H1 (cell line): ENCODE data around the gene CARD11. TPM values are rescaled to one million over a fixed set of nuclear protein-coding genes. Genes with fewer than 3 reads are reported as not detected.

ENCODE experiments used
- CTCF ChIA-PET: fragments of 300-600 bp; sonication (Branson Sonifier 250); formaldehyde crosslinking; loops from one replicate; lab custom pipeline; 2021; ENCODE audit not compliant: partially characterized antibody; lab: Charles Lee
- POLR2A ChIA-PET: fragments of 300-600 bp; sonication (Branson Sonifier 250); formaldehyde crosslinking; loops from one replicate; lab custom pipeline; 2021; ENCODE audit warnings: inconsistent platforms; ENCODE audit not compliant: partially characterized antibody; lab: Charles Lee
- DNase-seq, 2 experiments: peaks; one replicate each; pipeline versions ENCODE4 v3.0.0 to v3.0.0-alpha.2; 2010 to 2022; ENCODE audit warnings: low spot score in 2 of 2, low read depth in 1 of 2, mixed read lengths in 1 of 2
- FAIRE-seq: peaks from 2 replicates; lab custom pipeline; 2011; peaks lifted over from hg19 to GRCh38; lab: Jason Lieb, UNC
- H2AFZ ChIP-seq: 2 replicates; pipeline ENCODE4 v1.8.1; 2012; ENCODE audit warnings: low read length, inconsistent platforms
- H2AK5ac ChIP-seq: 2 replicates; pipeline ENCODE4 v1.6.1; 2013; ENCODE audit warnings: low read depth, low read length
- H2BK120ac ChIP-seq: replicated peaks from 2 replicates; pipeline ENCODE3; 2013; ENCODE audit warnings: low read depth, low read length, inconsistent platforms
- H2BK12ac ChIP-seq: 2 replicates; pipeline ENCODE4 v1.6.1; 2013; ENCODE audit warnings: low read depth, low read length
- H2BK15ac ChIP-seq: 2 replicates; pipeline ENCODE4 v1.6.1; 2013; ENCODE audit warnings: low read length
- H2BK20ac ChIP-seq: 2 replicates; pipeline ENCODE4 v1.6.1; 2013; ENCODE audit warnings: low read length
- H2BK5ac ChIP-seq: 2 replicates; pipeline ENCODE4 v1.6.1; 2013; ENCODE audit warnings: low read depth, low read length
- H3K14ac ChIP-seq: 2 replicates; pipeline ENCODE4 v1.6.1; 2013; ENCODE audit warnings: inconsistent platforms; ENCODE audit not compliant: insufficient read length
- H3K18ac ChIP-seq: 2 replicates; pipeline ENCODE4 v1.6.1; 2013; ENCODE audit warnings: low read length; ENCODE audit errors: extremely low read depth
- H3K23ac ChIP-seq: 2 replicates; pipeline ENCODE4 v1.6.1; 2013; ENCODE audit warnings: inconsistent platforms; ENCODE audit not compliant: insufficient read length
- H3K23me2 ChIP-seq: 2 replicates; pipeline ENCODE4 v1.6.1; 2013; ENCODE audit warnings: low read depth, low read length
- H3K27ac ChIP-seq: 2 replicates; pipeline ENCODE4 v1.6.1; 2011; ENCODE audit warnings: low read depth, low read length, inconsistent platforms
- H3K27me3 ChIP-seq, 4 experiments: replicated peaks in 1 of 4; 1 replicate in 1 of 4; 2 replicates in 3 of 4; pipeline versions ENCODE4 v1.6.1 to v1.8.1; 2011 to 2013; ENCODE audit warnings: low read length in 3 of 4, mild to moderate bottlenecking in 3 of 4, inconsistent platforms in 2 of 4, mixed read lengths in 2 of 4, moderate library complexity in 1 of 4; ENCODE audit not compliant: control insufficient read depth in 3 of 4, insufficient read depth in 3 of 4; ENCODE audit errors: extremely low read depth in 1 of 4
- H3K36me3 ChIP-seq, 4 experiments: 2 replicates each; pipeline versions ENCODE4 v1.6.1 to v1.8.1; 2011 to 2013; ENCODE audit warnings: mild to moderate bottlenecking in 4 of 4, low read length in 3 of 4, moderate library complexity in 2 of 4, control low read depth in 1 of 4, inconsistent platforms in 1 of 4; ENCODE audit not compliant: insufficient read depth in 4 of 4, control insufficient read depth in 2 of 4
- H3K4ac ChIP-seq: replicated peaks from 2 replicates; pipeline ENCODE3; 2013; ENCODE audit warnings: low read length, low read depth, mixed read lengths, inconsistent platforms; ENCODE audit not compliant: insufficient read length
- H3K4me1 ChIP-seq, 4 experiments: replicated peaks in 1 of 4; 1 replicate in 1 of 4; 2 replicates in 3 of 4; pipeline versions ENCODE4 v1.6.1 to v1.8.1; 2011 to 2013; ENCODE audit warnings: low read length in 3 of 4, inconsistent platforms in 2 of 4, mixed read lengths in 1 of 4; ENCODE audit not compliant: insufficient read depth in 4 of 4, control insufficient read depth in 3 of 4
- H3K4me2 ChIP-seq, 2 experiments: 2 replicates each; pipeline versions ENCODE4 v1.6.1 to v1.8.1; 2011 to 2013; ENCODE audit warnings: low read depth in 2 of 2, low read length in 2 of 2, control low read depth in 1 of 2, inconsistent platforms in 1 of 2, mild to moderate bottlenecking in 1 of 2; ENCODE audit not compliant: insufficient read depth in 1 of 2
- H3K4me3 ChIP-seq, 4 experiments: fragments of 200-600, 300-600 bp in 1 of 4; sonication (generic), shearing (Covaris generic), sonication (Bioruptor Twin) in 1 of 4; 2 replicates each; pipeline versions ENCODE4 v1.5.1 to v1.8.1; 2011 to 2016; ENCODE audit warnings: low read length in 4 of 4, low read depth in 3 of 4, control low read depth in 2 of 4, inconsistent platforms in 2 of 4, mild to moderate bottlenecking in 2 of 4, mixed read lengths in 1 of 4, moderate library complexity in 1 of 4; ENCODE audit not compliant: insufficient read depth in 2 of 4; ENCODE audit errors: extremely low read depth in 1 of 4
- H3K56ac ChIP-seq: replicated peaks from 2 replicates; pipeline ENCODE3; 2013; ENCODE audit warnings: low read depth, mild to moderate bottlenecking, mixed read lengths, low read length, inconsistent platforms; ENCODE audit not compliant: insufficient read length
- H3K79me1 ChIP-seq: 2 replicates; pipeline ENCODE4 v1.6.1; 2013; ENCODE audit warnings: low read depth, low read length, control low read depth
- H3K79me2 ChIP-seq, 2 experiments: 2 replicates each; pipeline versions ENCODE4 v1.6.1 to v1.8.1; 2012 to 2013; ENCODE audit warnings: low read length in 2 of 2, mild to moderate bottlenecking in 2 of 2, inconsistent platforms in 1 of 2; ENCODE audit not compliant: insufficient read depth in 2 of 2, control insufficient read depth in 1 of 2
- H3K9ac ChIP-seq, 4 experiments: replicated peaks in 1 of 4; 1 replicate in 1 of 4; 2 replicates in 3 of 4; pipeline versions ENCODE4 v1.6.1 to v1.8.1; 2011 to 2013; ENCODE audit warnings: low read depth in 3 of 4, low read length in 3 of 4, control low read depth in 2 of 4, mild to moderate bottlenecking in 2 of 4, moderate library complexity in 2 of 4, inconsistent platforms in 1 of 4; ENCODE audit errors: extremely low read depth in 1 of 4
- H3K9me3 ChIP-seq, 2 experiments: 2 replicates each; pipeline versions ENCODE4 v1.6.1 to v1.8.1; 2012 to 2013; ENCODE audit warnings: mild to moderate bottlenecking in 2 of 2, moderate library complexity in 2 of 2, control low read depth in 1 of 2, inconsistent platforms in 1 of 2, low read depth in 1 of 2, low read length in 1 of 2, mixed read lengths in 1 of 2; ENCODE audit not compliant: insufficient read depth in 2 of 2
- H4K20me1 ChIP-seq, 2 experiments: replicated peaks in 1 of 2; 2 replicates each; pipeline versions ENCODE3 to v1.8.1; 2011 to 2013; ENCODE audit warnings: inconsistent platforms in 2 of 2, low read length in 2 of 2, mild to moderate bottlenecking in 1 of 2; ENCODE audit not compliant: insufficient read depth in 2 of 2, control insufficient read depth in 1 of 2
- H4K5ac ChIP-seq: 2 replicates; pipeline ENCODE4 v1.6.1; 2013; ENCODE audit warnings: low read length, low read depth, mixed read lengths, inconsistent platforms; ENCODE audit not compliant: insufficient read length
- H4K8ac ChIP-seq: 2 replicates; pipeline ENCODE4 v1.8.0; 2013; ENCODE audit warnings: mild to moderate bottlenecking, moderate library complexity, low read length, inconsistent platforms; ENCODE audit not compliant: insufficient read depth; ENCODE audit errors: extremely low read depth
- H4K91ac ChIP-seq: replicated peaks from 2 replicates; pipeline ENCODE3; 2013; ENCODE audit warnings: low read length, mixed read lengths, inconsistent platforms; ENCODE audit not compliant: insufficient read length
- HDAC6 ChIP-seq: IDR thresholded peaks from one replicate; pipeline ENCODE4 v1.7.1; 2012; ENCODE audit warnings: low read depth, mild to moderate bottlenecking, inconsistent platforms, low read length, moderate library complexity
- NRF1 ChIP-seq: IDR thresholded peaks from 2 replicates; pipeline ENCODE4 v1.6.1; 2011; ENCODE audit warnings: mild to moderate bottlenecking, low read depth, low read length, improper control_type of control experiment
- TEAD4 ChIP-seq: IDR thresholded peaks from 2 replicates; pipeline ENCODE4 v1.6.1; 2012; ENCODE audit warnings: low read depth, low read length, inconsistent platforms, mixed read lengths
- WGBS, 2 experiments: shearing (Covaris generic) in 1 of 2; methylation state at CpG; one replicate each; pipeline versions ENCODE4 v1.1.6 to v1.1.7; 2013 to 2015; ENCODE audit warnings: low lambda C conversion rate in 2 of 2, mixed read lengths in 2 of 2, inconsistent platforms in 1 of 2, low coverage in 1 of 2, missing lambda C conversion rate in 1 of 2; ENCODE audit not compliant: insufficient replicate concordance in 2 of 2, insufficient coverage in 1 of 2, insufficient read length in 1 of 2; ENCODE audit errors: extremely low coverage in 1 of 2, missing lambda C conversion rate in 1 of 2; 5-methylcytosine and 5-hydroxymethylcytosine counted together
- polyA plus RNA-seq, 7 experiments: library from polyadenylated mRNA; depleted of rRNA in 3 of 7; stranded (reverse) in 5 of 7; unstranded in 2 of 7; fragments of >200 nt in 5 of 7; fragments of 200-250 nt in 2 of 7; gene quantifications; 1 replicate in 5 of 7; 2 replicates in 1 of 7; 4 replicates in 1 of 7; pipeline versions ENCODE4 v1.2.1 to v1.2.3, GENCODE V29; 2011 to 2013; ENCODE audit warnings: missing spikeins in 2 of 7, mixed read lengths in 2 of 7
- total RNA-seq: library from RNA; stranded (reverse); fragmentation: NEBNext Ultra II Directional; extraction: Animal tissue kit (Norgen Biotek cat#: 25700); gene quantifications from 2 replicates; pipeline ENCODE4 v1.2.1, GENCODE V29; 2021

CARD11 gene
- total and polyA plus RNA-seq, 2 of the 8 experiments (the other 6 are each of a cell fraction or from before 2014, with no cell fraction given) = 12.6 to 29.8 TPM

DNA sequence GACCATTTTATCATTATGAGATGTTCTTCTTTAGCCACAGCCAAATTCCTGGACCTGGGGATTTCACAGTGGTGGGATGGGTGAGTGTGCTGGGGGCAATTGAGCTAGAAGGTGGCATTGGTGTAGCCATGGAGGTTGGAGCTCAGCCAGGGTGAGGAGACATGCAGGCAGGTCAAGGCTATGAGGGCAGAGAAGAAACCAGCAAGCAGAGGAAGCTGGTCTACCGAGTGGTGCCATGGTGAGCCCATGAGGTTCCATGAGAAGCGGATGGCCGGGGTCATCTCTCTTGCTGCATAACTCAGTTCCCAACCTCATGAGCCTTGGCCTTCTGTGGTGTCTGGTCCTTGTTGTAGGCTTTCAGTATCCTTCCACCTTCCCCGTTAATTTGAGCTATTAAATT is 91.4 kb downstream of the CARD11 start:
- Histone ChIP-seq H3K27me3 (no peaks in the 10 kb centered on the region), H2AFZ (no peak overlapping the region), H4K8ac (no peak overlapping the region), H4K5ac (no peak overlapping the region), H3K4me2 (no peak overlapping the region), H4K20me1 (no peaks in the 10 kb centered on the region), H2BK20ac (no peak overlapping the region), H2AK5ac (no peak overlapping the region), H4K91ac (no peak overlapping the region), H3K23ac (no peak overlapping the region), H2BK120ac (no peak overlapping the region), H3K56ac (no peak overlapping the region), H3K4ac (no peak overlapping the region), H3K4me3 (no peak overlapping the region), H3K23me2 (no peaks in the 10 kb centered on the region), H3K79me1 (no peaks in the 10 kb centered on the region), H3K4me1 (no peaks in the 10 kb centered on the region), H3K36me3 (no peaks in the 10 kb centered on the region; a peak in 1 of 8 replicates), H2BK5ac (no peak overlapping the region), H3K18ac (no peak overlapping the region), H3K79me2 (no peaks in the 10 kb centered on the region), H3K27ac (no peak overlapping the region), H2BK15ac (no peak overlapping the region), H3K14ac (no peak overlapping the region), H3K9ac (no peak overlapping the region), H3K9me3 (peaks cover 0 to 18% of the 10 kb centered on the region in 2 experiments; a peak in 3 of 4 replicates), H2BK12ac (no peak overlapping the region)
- FAIRE-seq (no peak), DNase-seq (no peak)
- POLR2A ChIA-PET = no interaction called here
- CTCF ChIA-PET = interaction anchor here (1.4 to 2.4 kb wide), 2 partner anchors 30 to 65 kb away, joined by 4 to 8 read pairs; no protein-coding TSS in a partner anchor
- WGBS, 2 experiments = 95% methylated on average over 4 of the region's 4 CpGs; no CpG with 5 or more reads in 1 of the 2 experiments
- TF ChIP-seq HDAC6 (no peak), TEAD4 (no peak), NRF1 (no peak)
